ENCODE data around the gene FAT4.

Gene FAT4

GRCh38 chr4:125314676-125315575 is at the start of gene FAT4:
FAT4 (plus strand) TSS chr4:125314955; CDS start chr4:125316412, 1,457 bp downstream.
- DNase-seq (ENCODE audit: low read depth, low spot score), result peak; percentile 67
- H3K27ac ChIP-seq, result no peak within 1 kb of the TSS

- no peak for DNase-seq (ENCODE audit: low read depth, low spot score)
- H3K27ac ChIP-seq, result peak overlapping the region; percentile 67
These were observed 48.9 kb upstream of the FAT4 start for GRCh38 chr4:125265846-125266245.

GRCh38 chr4:125266901-125267604 is 47.7 kb upstream of the FAT4 start:
- H3K27ac ChIP-seq, result peak overlapping the region; percentile 67
- DNase-seq (ENCODE audit: low read depth, low spot score), result peak; percentile 87

- DNase-seq (ENCODE audit: low read depth, low spot score), result no peak
- peak overlapping the region; percentile 67 for H3K27ac ChIP-seq
These were observed 47.1 kb upstream of the FAT4 start for GRCh38 chr4:125267630-125268029.

GRCh38 chr4:125268068-125268755 is 46.5 kb upstream of the FAT4 start:
- H3K27ac ChIP-seq, result peak overlapping the region; percentile 67
- DNase-seq (ENCODE audit: low read depth, low spot score), result no peak

GRCh38 chr4:125276811-125277210 is 37.9 kb upstream of the FAT4 start:
- no peak for DNase-seq (ENCODE audit: low read depth, low spot score)
- H3K27ac ChIP-seq, result no peak overlapping the region

GRCh38 chr4:125277790-125278189 is 37.0 kb upstream of the FAT4 start:
- no peak for DNase-seq (ENCODE audit: low read depth, low spot score)
- H3K27ac ChIP-seq, result no peak overlapping the region

- H3K27ac ChIP-seq, result no peak overlapping the region
- no peak for DNase-seq (ENCODE audit: low read depth, low spot score)
These were observed 33.8 kb upstream of the FAT4 start for GRCh38 chr4:125280892-125281403.

- H3K27ac ChIP-seq, result no peak overlapping the region
- no peak for DNase-seq (ENCODE audit: low read depth, low spot score)
These were observed 31.0 kb upstream of the FAT4 start for GRCh38 chr4:125283707-125284279.

GRCh38 chr4:125297116-125297515 is 17.6 kb upstream of the FAT4 start:
- DNase-seq (ENCODE audit: low read depth, low spot score), result no peak
- no peak overlapping the region for H3K27ac ChIP-seq

- DNase-seq (ENCODE audit: low read depth, low spot score), result no peak
- H3K27ac ChIP-seq, result no peak overlapping the region
These were observed 11.7 kb upstream of the FAT4 start for GRCh38 chr4:125303058-125303457.

- H3K27ac ChIP-seq, result no peak overlapping the region
- DNase-seq (ENCODE audit: low read depth, low spot score), result no peak
These were observed 10.9 kb upstream of the FAT4 start for GRCh38 chr4:125303821-125304220.

GRCh38 chr4:125306112-125306511 is 8.6 kb upstream of the FAT4 start:
- H3K27ac ChIP-seq, result no peak overlapping the region
- DNase-seq (ENCODE audit: low read depth, low spot score), result no peak

GRCh38 chr4:125306533-125306932 is 8.2 kb upstream of the FAT4 start:
- no peak overlapping the region for H3K27ac ChIP-seq
- no peak for DNase-seq (ENCODE audit: low read depth, low spot score)

- no peak for DNase-seq (ENCODE audit: low read depth, low spot score)
- H3K27ac ChIP-seq, result no peak overlapping the region
These were observed 3.3 kb upstream of the FAT4 start for GRCh38 chr4:125311503-125311902.

- no peak for DNase-seq (ENCODE audit: low read depth, low spot score)
- no peak overlapping the region for H3K27ac ChIP-seq
These were observed 1.3 kb upstream of the FAT4 start for GRCh38 chr4:125313497-125313896.

- no peak overlapping the region for H3K27ac ChIP-seq
- DNase-seq (ENCODE audit: low read depth, low spot score), result no peak
These were observed 627 bp upstream of the FAT4 start for GRCh38 chr4:125313989-125314667.

- no peak overlapping the region for H3K27ac ChIP-seq
- no peak for DNase-seq (ENCODE audit: low read depth, low spot score)
These were observed 1.0 kb downstream of the FAT4 start for GRCh38 chr4:125315576-125316400.

- no peak for DNase-seq (ENCODE audit: low read depth, low spot score)
- no peak overlapping the region for H3K27ac ChIP-seq
These were observed 1.6 kb downstream of the FAT4 start for GRCh38 chr4:125316401-125316790.

All from epithelial cell of prostate (primary cell).